H1 (cell line): Measurements from ENCODE around the gene RRN3. TPM values are rescaled to one million over a fixed set of nuclear protein-coding genes. Genes with fewer than 3 reads are reported as not detected.

ENCODE experiments used
- CTCF ChIA-PET: fragments of 300-600 bp; sonication (Branson Sonifier 250); formaldehyde crosslinking; loops from one replicate; lab custom pipeline; 2021; ENCODE audit not compliant: partially characterized antibody; lab: Charles Lee
- POLR2A ChIA-PET: fragments of 300-600 bp; sonication (Branson Sonifier 250); formaldehyde crosslinking; loops from one replicate; lab custom pipeline; 2021; ENCODE audit warnings: inconsistent platforms; ENCODE audit not compliant: partially characterized antibody; lab: Charles Lee
- DNase-seq, 2 experiments: peaks; one replicate each; pipeline versions ENCODE4 v3.0.0 to v3.0.0-alpha.2; 2010 to 2022; ENCODE audit warnings: low spot score in 2 of 2, low read depth in 1 of 2, mixed read lengths in 1 of 2
- FAIRE-seq: peaks from 2 replicates; lab custom pipeline; 2011; peaks lifted over from hg19 to GRCh38; lab: Jason Lieb, UNC
- H2AFZ ChIP-seq: 2 replicates; pipeline ENCODE4 v1.8.1; 2012; ENCODE audit warnings: low read length, inconsistent platforms
- H2AK5ac ChIP-seq: 2 replicates; pipeline ENCODE4 v1.6.1; 2013; ENCODE audit warnings: low read depth, low read length
- H2BK120ac ChIP-seq: replicated peaks from 2 replicates; pipeline ENCODE3; 2013; ENCODE audit warnings: low read depth, low read length, inconsistent platforms
- H2BK12ac ChIP-seq: 2 replicates; pipeline ENCODE4 v1.6.1; 2013; ENCODE audit warnings: low read depth, low read length
- H2BK15ac ChIP-seq: 2 replicates; pipeline ENCODE4 v1.6.1; 2013; ENCODE audit warnings: low read length
- H2BK20ac ChIP-seq: 2 replicates; pipeline ENCODE4 v1.6.1; 2013; ENCODE audit warnings: low read length
- H2BK5ac ChIP-seq: 2 replicates; pipeline ENCODE4 v1.6.1; 2013; ENCODE audit warnings: low read depth, low read length
- H3K14ac ChIP-seq: 2 replicates; pipeline ENCODE4 v1.6.1; 2013; ENCODE audit warnings: inconsistent platforms; ENCODE audit not compliant: insufficient read length
- H3K18ac ChIP-seq: 2 replicates; pipeline ENCODE4 v1.6.1; 2013; ENCODE audit warnings: low read length; ENCODE audit errors: extremely low read depth
- H3K23ac ChIP-seq: 2 replicates; pipeline ENCODE4 v1.6.1; 2013; ENCODE audit warnings: inconsistent platforms; ENCODE audit not compliant: insufficient read length
- H3K23me2 ChIP-seq: 2 replicates; pipeline ENCODE4 v1.6.1; 2013; ENCODE audit warnings: low read depth, low read length
- H3K27ac ChIP-seq: 2 replicates; pipeline ENCODE4 v1.6.1; 2011; ENCODE audit warnings: low read depth, low read length, inconsistent platforms
- H3K27me3 ChIP-seq, 4 experiments: replicated peaks in 1 of 4; 1 replicate in 1 of 4; 2 replicates in 3 of 4; pipeline versions ENCODE4 v1.6.1 to v1.8.1; 2011 to 2013; ENCODE audit warnings: low read length in 3 of 4, mild to moderate bottlenecking in 3 of 4, inconsistent platforms in 2 of 4, mixed read lengths in 2 of 4, moderate library complexity in 1 of 4; ENCODE audit not compliant: control insufficient read depth in 3 of 4, insufficient read depth in 3 of 4; ENCODE audit errors: extremely low read depth in 1 of 4
- H3K36me3 ChIP-seq, 4 experiments: 2 replicates each; pipeline versions ENCODE4 v1.6.1 to v1.8.1; 2011 to 2013; ENCODE audit warnings: mild to moderate bottlenecking in 4 of 4, low read length in 3 of 4, moderate library complexity in 2 of 4, control low read depth in 1 of 4, inconsistent platforms in 1 of 4; ENCODE audit not compliant: insufficient read depth in 4 of 4, control insufficient read depth in 2 of 4
- H3K4ac ChIP-seq: replicated peaks from 2 replicates; pipeline ENCODE3; 2013; ENCODE audit warnings: low read length, low read depth, mixed read lengths, inconsistent platforms; ENCODE audit not compliant: insufficient read length
- H3K4me1 ChIP-seq, 4 experiments: replicated peaks in 1 of 4; 1 replicate in 1 of 4; 2 replicates in 3 of 4; pipeline versions ENCODE4 v1.6.1 to v1.8.1; 2011 to 2013; ENCODE audit warnings: low read length in 3 of 4, inconsistent platforms in 2 of 4, mixed read lengths in 1 of 4; ENCODE audit not compliant: insufficient read depth in 4 of 4, control insufficient read depth in 3 of 4
- H3K4me2 ChIP-seq, 2 experiments: 2 replicates each; pipeline versions ENCODE4 v1.6.1 to v1.8.1; 2011 to 2013; ENCODE audit warnings: low read depth in 2 of 2, low read length in 2 of 2, control low read depth in 1 of 2, inconsistent platforms in 1 of 2, mild to moderate bottlenecking in 1 of 2; ENCODE audit not compliant: insufficient read depth in 1 of 2
- H3K4me3 ChIP-seq, 4 experiments: fragments of 200-600, 300-600 bp in 1 of 4; sonication (generic), shearing (Covaris generic), sonication (Bioruptor Twin) in 1 of 4; 2 replicates each; pipeline versions ENCODE4 v1.5.1 to v1.8.1; 2011 to 2016; ENCODE audit warnings: low read length in 4 of 4, low read depth in 3 of 4, control low read depth in 2 of 4, inconsistent platforms in 2 of 4, mild to moderate bottlenecking in 2 of 4, mixed read lengths in 1 of 4, moderate library complexity in 1 of 4; ENCODE audit not compliant: insufficient read depth in 2 of 4; ENCODE audit errors: extremely low read depth in 1 of 4
- H3K56ac ChIP-seq: replicated peaks from 2 replicates; pipeline ENCODE3; 2013; ENCODE audit warnings: low read depth, mild to moderate bottlenecking, mixed read lengths, low read length, inconsistent platforms; ENCODE audit not compliant: insufficient read length
- H3K79me1 ChIP-seq: 2 replicates; pipeline ENCODE4 v1.6.1; 2013; ENCODE audit warnings: low read depth, low read length, control low read depth
- H3K79me2 ChIP-seq, 2 experiments: 2 replicates each; pipeline versions ENCODE4 v1.6.1 to v1.8.1; 2012 to 2013; ENCODE audit warnings: low read length in 2 of 2, mild to moderate bottlenecking in 2 of 2, inconsistent platforms in 1 of 2; ENCODE audit not compliant: insufficient read depth in 2 of 2, control insufficient read depth in 1 of 2
- H3K9ac ChIP-seq, 4 experiments: replicated peaks in 1 of 4; 1 replicate in 1 of 4; 2 replicates in 3 of 4; pipeline versions ENCODE4 v1.6.1 to v1.8.1; 2011 to 2013; ENCODE audit warnings: low read depth in 3 of 4, low read length in 3 of 4, control low read depth in 2 of 4, mild to moderate bottlenecking in 2 of 4, moderate library complexity in 2 of 4, inconsistent platforms in 1 of 4; ENCODE audit errors: extremely low read depth in 1 of 4
- H3K9me3 ChIP-seq, 2 experiments: 2 replicates each; pipeline versions ENCODE4 v1.6.1 to v1.8.1; 2012 to 2013; ENCODE audit warnings: mild to moderate bottlenecking in 2 of 2, moderate library complexity in 2 of 2, control low read depth in 1 of 2, inconsistent platforms in 1 of 2, low read depth in 1 of 2, low read length in 1 of 2, mixed read lengths in 1 of 2; ENCODE audit not compliant: insufficient read depth in 2 of 2
- H4K20me1 ChIP-seq, 2 experiments: replicated peaks in 1 of 2; 2 replicates each; pipeline versions ENCODE3 to v1.8.1; 2011 to 2013; ENCODE audit warnings: inconsistent platforms in 2 of 2, low read length in 2 of 2, mild to moderate bottlenecking in 1 of 2; ENCODE audit not compliant: insufficient read depth in 2 of 2, control insufficient read depth in 1 of 2
- H4K5ac ChIP-seq: 2 replicates; pipeline ENCODE4 v1.6.1; 2013; ENCODE audit warnings: low read length, low read depth, mixed read lengths, inconsistent platforms; ENCODE audit not compliant: insufficient read length
- H4K8ac ChIP-seq: 2 replicates; pipeline ENCODE4 v1.8.0; 2013; ENCODE audit warnings: mild to moderate bottlenecking, moderate library complexity, low read length, inconsistent platforms; ENCODE audit not compliant: insufficient read depth; ENCODE audit errors: extremely low read depth
- H4K91ac ChIP-seq: replicated peaks from 2 replicates; pipeline ENCODE3; 2013; ENCODE audit warnings: low read length, mixed read lengths, inconsistent platforms; ENCODE audit not compliant: insufficient read length
- WGBS, 2 experiments: shearing (Covaris generic) in 1 of 2; methylation state at CpG; one replicate each; pipeline versions ENCODE4 v1.1.6 to v1.1.7; 2013 to 2015; ENCODE audit warnings: low lambda C conversion rate in 2 of 2, mixed read lengths in 2 of 2, inconsistent platforms in 1 of 2, low coverage in 1 of 2, missing lambda C conversion rate in 1 of 2; ENCODE audit not compliant: insufficient replicate concordance in 2 of 2, insufficient coverage in 1 of 2, insufficient read length in 1 of 2; ENCODE audit errors: extremely low coverage in 1 of 2, missing lambda C conversion rate in 1 of 2; 5-methylcytosine and 5-hydroxymethylcytosine counted together
- polyA plus RNA-seq, 7 experiments: library from polyadenylated mRNA; depleted of rRNA in 3 of 7; stranded (reverse) in 5 of 7; unstranded in 2 of 7; fragments of >200 nt in 5 of 7; fragments of 200-250 nt in 2 of 7; gene quantifications; 1 replicate in 5 of 7; 2 replicates in 1 of 7; 4 replicates in 1 of 7; pipeline versions ENCODE4 v1.2.1 to v1.2.3, GENCODE V29; 2011 to 2013; ENCODE audit warnings: missing spikeins in 2 of 7, mixed read lengths in 2 of 7
- total RNA-seq: library from RNA; stranded (reverse); fragmentation: NEBNext Ultra II Directional; extraction: Animal tissue kit (Norgen Biotek cat#: 25700); gene quantifications from 2 replicates; pipeline ENCODE4 v1.2.1, GENCODE V29; 2021

RRN3 gene
- total and polyA plus RNA-seq, 2 of the 8 experiments (the other 6 are each of a cell fraction or from before 2014, with no cell fraction given) = 15.1 to 26.0 TPM

GRCh38 chr16:15031179-15031578 lies 62.9 kb downstream of the RRN3 start:
- ChIA-PET POLR2A (no interaction called here), CTCF (interaction anchor here (1.2 kb wide), 1 partner anchor 69 kb away, joined by 3 read pairs; no protein-coding TSS in a partner anchor)
- H3K4ac ChIP-seq = no peak overlapping the region
- no peak overlapping the region for H4K5ac ChIP-seq
- peaks cover 13 to 44% (median 38%) of the 10 kb centered on the region in 4 experiments; a peak in 7 of 8 replicates for H3K36me3 ChIP-seq
- H3K4me2 ChIP-seq = no peak overlapping the region
- H3K18ac ChIP-seq = no peak overlapping the region
- no peak overlapping the region for H2BK12ac ChIP-seq
- H4K20me1 ChIP-seq = peaks cover 3 to 4% of the 10 kb centered on the region in 2 experiments
- peaks cover 1% of the 10 kb centered on the region; the same call in 1 of the 2 replicates for H3K23me2 ChIP-seq
- H2AK5ac ChIP-seq = no peak overlapping the region
- no peak overlapping the region for H2BK120ac ChIP-seq
- no peak overlapping the region for H4K91ac ChIP-seq
- H3K14ac ChIP-seq = no peak overlapping the region
- no peaks in the 10 kb centered on the region for H3K79me2 ChIP-seq
- H4K8ac ChIP-seq = no peak overlapping the region
- no peak overlapping the region for H2AFZ ChIP-seq
- DNase-seq (no peak), FAIRE-seq (no peak)
- 93% methylated on average over 2 of the region's 2 CpGs; no CpG with 5 or more reads in 1 of the 2 experiments for WGBS, 2 experiments
- no peak overlapping the region for H3K27ac ChIP-seq
- no peak overlapping the region for H3K9ac ChIP-seq
- no peaks in the 10 kb centered on the region for H3K4me1 ChIP-seq
- no peaks in the 10 kb centered on the region for H3K27me3 ChIP-seq
- no peak overlapping the region for H2BK20ac ChIP-seq
- no peak overlapping the region for H2BK15ac ChIP-seq
- H3K23ac ChIP-seq = no peak overlapping the region
- no peak overlapping the region for H3K4me3 ChIP-seq
- H2BK5ac ChIP-seq = no peak overlapping the region
- no peaks in the 10 kb centered on the region for H3K9me3 ChIP-seq
- no peak overlapping the region for H3K56ac ChIP-seq
- H3K79me1 ChIP-seq = no peaks in the 10 kb centered on the region
